ENCODE measurements around the gene CPEB4. TPM values are rescaled to one million over a fixed set of nuclear protein-coding genes. Genes with fewer than 3 reads are reported as not detected.

The CPEB4 gene
- total and polyA plus RNA-seq, 2 experiments from 2014 or later = 5.9 to 10.2 TPM

- Mint-ChIP-seq H3K4me1 (peaks cover 33% of the 10 kb centered on the region), H3K4me3 (no peak overlapping the region), H3K27me3 (ENCODE audit: insufficient read depth, low read depth, poor library complexity) (no peaks in the 10 kb centered on the region), H3K9me3 (no peaks in the 10 kb centered on the region), H3K27ac (peak overlapping the region; percentile 51; the same call in 1 of the 2 replicates), H3K36me3 (ENCODE audit: low read depth) (peaks cover 2% of the 10 kb centered on the region; the same call in 2 of the 3 replicates)
- DNase-seq (ENCODE audit: low spot score) (peak; percentile 64), ATAC-seq (peak; percentile 48; the same call in 2 of the 3 replicates)
- H3K79me2 ChIP-seq (replicated peaks; ENCODE audit: insufficient read depth) = peaks cover 8% of the 10 kb centered on the region; the same call in 1 of the 2 replicates
- H3K4me2 ChIP-seq = no peak overlapping the region
- H3F3A ChIP-seq (replicated peaks; ENCODE audit: low read depth) = no peaks in the 10 kb centered on the region
- no peak overlapping the region for H2AFZ ChIP-seq
- H3K9me2 ChIP-seq (ENCODE audit: insufficient read depth) = no peaks in the 10 kb centered on the region
- peak overlapping the region; percentile 50; the same call in 1 of the 2 replicates for H3K27ac ChIP-seq (ENCODE audit: low read depth)
- H3K27me3 ChIP-seq (ENCODE audit: insufficient read depth) = no peaks in the 10 kb centered on the region
- H3K36me3 ChIP-seq (ENCODE audit: insufficient read depth) = no peaks in the 10 kb centered on the region
- TF ChIP-seq CREB1 (CRISPR knock-in tag; IDR thresholded peaks at IDR 0.05; ENCODE audit: low read depth) = no peak
- TF ChIP-seq, protein P1, sequence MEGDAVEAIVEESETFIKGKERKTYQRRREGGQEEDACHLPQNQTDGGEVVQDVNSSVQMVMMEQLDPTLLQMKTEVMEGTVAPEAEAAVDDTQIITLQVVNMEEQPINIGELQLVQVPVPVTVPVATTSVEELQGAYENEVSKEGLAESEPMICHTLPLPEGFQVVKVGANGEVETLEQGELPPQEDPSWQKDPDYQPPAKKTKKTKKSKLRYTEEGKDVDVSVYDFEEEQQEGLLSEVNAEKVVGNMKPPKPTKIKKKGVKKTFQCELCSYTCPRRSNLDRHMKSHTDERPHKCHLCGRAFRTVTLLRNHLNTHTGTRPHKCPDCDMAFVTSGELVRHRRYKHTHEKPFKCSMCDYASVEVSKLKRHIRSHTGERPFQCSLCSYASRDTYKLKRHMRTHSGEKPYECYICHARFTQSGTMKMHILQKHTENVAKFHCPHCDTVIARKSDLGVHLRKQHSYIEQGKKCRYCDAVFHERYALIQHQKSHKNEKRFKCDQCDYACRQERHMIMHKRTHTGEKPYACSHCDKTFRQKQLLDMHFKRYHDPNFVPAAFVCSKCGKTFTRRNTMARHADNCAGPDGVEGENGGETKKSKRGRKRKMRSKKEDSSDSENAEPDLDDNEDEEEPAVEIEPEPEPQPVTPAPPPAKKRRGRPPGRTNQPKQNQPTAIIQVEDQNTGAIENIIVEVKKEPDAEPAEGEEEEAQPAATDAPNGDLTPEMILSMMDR (conservative IDR thresholded peaks at IDR 0.05; ENCODE audit: low read depth in 2 of 2) = peak; percentile 77 to 86
- no peaks in the 10 kb centered on the region for H4K20me1 ChIP-seq (replicated peaks; ENCODE audit: insufficient read depth)
- no peak overlapping the region for H3K4me3 ChIP-seq
- peaks cover 20% of the 10 kb centered on the region for H3K4me1 ChIP-seq (ENCODE audit: insufficient read depth)
Observed at GRCh38 chr5:173925449-173926071, 37.4 kb downstream of the CPEB4 start.

- peaks cover 4% of the 10 kb centered on the region; the same call in 1 of the 2 replicates for H3K9me2 ChIP-seq (ENCODE audit: insufficient read depth)
- no peak for ATAC-seq
- H4K20me1 ChIP-seq (replicated peaks; ENCODE audit: insufficient read depth) = no peaks in the 10 kb centered on the region
- H3K27ac ChIP-seq (ENCODE audit: low read depth) = no peak overlapping the region
- no peak overlapping the region for H3K4me2 ChIP-seq
- no peak overlapping the region for H3K4me3 ChIP-seq
- Mint-ChIP-seq H3K27me3 (ENCODE audit: insufficient read depth, low read depth, poor library complexity) (no peaks in the 10 kb centered on the region), H3K27ac (no peak overlapping the region), H3K4me3 (no peak overlapping the region), H3K4me1 (peaks cover 25% of the 10 kb centered on the region), H3K9me3 (no peaks in the 10 kb centered on the region), H3K36me3 (ENCODE audit: low read depth) (peaks cover 2% of the 10 kb centered on the region; the same call in 2 of the 3 replicates)
- H3K27me3 ChIP-seq (ENCODE audit: insufficient read depth) = no peaks in the 10 kb centered on the region
- no peaks in the 10 kb centered on the region for H3F3A ChIP-seq (replicated peaks; ENCODE audit: low read depth)
- TF ChIP-seq NANOG (IDR thresholded peaks at IDR 0.05; ENCODE audit: borderline replicate concordance) (no peak), POLR2AphosphoS5 (IDR thresholded peaks at IDR 0.05; ENCODE audit: low read depth) (no peak), CREB1 (CRISPR knock-in tag; IDR thresholded peaks at IDR 0.05; ENCODE audit: low read depth) (no peak)
- TF ChIP-seq, protein P1 (conservative IDR thresholded peaks at IDR 0.05; ENCODE audit: low read depth in 2 of 2) = no peak
- H3K4me1 ChIP-seq (ENCODE audit: insufficient read depth) = peaks cover 16% of the 10 kb centered on the region
- H2AFZ ChIP-seq = no peak overlapping the region
- peaks cover 7% of the 10 kb centered on the region; the same call in 1 of the 2 replicates for H3K79me2 ChIP-seq (replicated peaks; ENCODE audit: insufficient read depth)
- no peak for DNase-seq (ENCODE audit: low spot score)
- H3K36me3 ChIP-seq (ENCODE audit: insufficient read depth) = no peaks in the 10 kb centered on the region
Observed at GRCh38 chr5:173926359-173926758, 38.2 kb downstream of the CPEB4 start.
